ENCODE measurements around the gene NHLRC4.

NHLRC4 gene

GRCh38 chr16:567373-568256 is 810 bp downstream of the NHLRC4 start:
- no peak for DNase-seq

GRCh38 chr16:568401-569258 is 1.8 kb downstream of the NHLRC4 start:
- peak in 1 of 14 donors; percentile 38 for DNase-seq

GRCh38 chr16:569445-570254 is 2.8 kb downstream of the NHLRC4 start, which contains the start of gene PIGQ:
TSS of gene PIGQ (plus strand) at chr16:569968. CDS start at chr16:574075, 4,107 bp downstream.
- peak in 12 of 14 donors; percentile 10 to 85 (median 46) for DNase-seq

GRCh38 chr16:572865-573650 is 6.3 kb downstream of the NHLRC4 start:
- DNase-seq: no peak

GRCh38 chr16:574021-574760 is 7.4 kb downstream of the NHLRC4 start:
- no peak for DNase-seq

- DNase-seq: no peak
Observed at GRCh38 chr16:575354-576196, 8.8 kb downstream of the NHLRC4 start.

- DNase-seq: no peak
Observed at GRCh38 chr16:576197-576822, 9.5 kb downstream of the NHLRC4 start.

GRCh38 chr16:576823-577201 is 10.0 kb downstream of the NHLRC4 start:
- no peak for DNase-seq

GRCh38 chr16:577796-578195 is 11.0 kb downstream of the NHLRC4 start:
- DNase-seq: no peak

- DNase-seq: no peak
Observed at GRCh38 chr16:578232-578869, 11.5 kb downstream of the NHLRC4 start.

- DNase-seq: peak in 5 of 14 donors; percentile 11 to 49 (median 32)
Observed at GRCh38 chr16:578870-579405, 12.1 kb downstream of the NHLRC4 start.

GRCh38 chr16:580141-580945 is 13.5 kb downstream of the NHLRC4 start:
- no peak for DNase-seq

GRCh38 chr16:580946-581498 is 14.2 kb downstream of the NHLRC4 start:
- DNase-seq: no peak

- no peak for DNase-seq
Observed at GRCh38 chr16:582218-582613, 15.4 kb downstream of the NHLRC4 start.

- DNase-seq: peak in 1 of 14 donors; percentile 83
Observed at GRCh38 chr16:582614-583331, 16.0 kb downstream of the NHLRC4 start.

- DNase-seq: no peak
Observed at GRCh38 chr16:583470-583814, 16.6 kb downstream of the NHLRC4 start.

Measured in C1 segment of cervical spinal cord (tissue), 14 donors.